Stimulated activated CD4-positive, alpha-beta T cell treated with anti-CD3 and anti-CD28 coated beads, Interleukin-1b, Interleukin-23, amount 100 ng/mL, for 24 hours (primary cell): ENCODE data around the gene ALPI.
"Not testable (repeated sequence)": the region's sequence is repeated elsewhere in the genome, so short reads cannot be mapped to it uniquely, and the experiment has no call there.

Source experiments
- DNase-seq, 4 experiments: peaks; one replicate each; pipeline ENCODE4 v3.0.0-alpha.2; 2020; ENCODE audit warnings: low read depth in 4 of 4, low spot score in 1 of 4

Gene ALPI

DNA sequence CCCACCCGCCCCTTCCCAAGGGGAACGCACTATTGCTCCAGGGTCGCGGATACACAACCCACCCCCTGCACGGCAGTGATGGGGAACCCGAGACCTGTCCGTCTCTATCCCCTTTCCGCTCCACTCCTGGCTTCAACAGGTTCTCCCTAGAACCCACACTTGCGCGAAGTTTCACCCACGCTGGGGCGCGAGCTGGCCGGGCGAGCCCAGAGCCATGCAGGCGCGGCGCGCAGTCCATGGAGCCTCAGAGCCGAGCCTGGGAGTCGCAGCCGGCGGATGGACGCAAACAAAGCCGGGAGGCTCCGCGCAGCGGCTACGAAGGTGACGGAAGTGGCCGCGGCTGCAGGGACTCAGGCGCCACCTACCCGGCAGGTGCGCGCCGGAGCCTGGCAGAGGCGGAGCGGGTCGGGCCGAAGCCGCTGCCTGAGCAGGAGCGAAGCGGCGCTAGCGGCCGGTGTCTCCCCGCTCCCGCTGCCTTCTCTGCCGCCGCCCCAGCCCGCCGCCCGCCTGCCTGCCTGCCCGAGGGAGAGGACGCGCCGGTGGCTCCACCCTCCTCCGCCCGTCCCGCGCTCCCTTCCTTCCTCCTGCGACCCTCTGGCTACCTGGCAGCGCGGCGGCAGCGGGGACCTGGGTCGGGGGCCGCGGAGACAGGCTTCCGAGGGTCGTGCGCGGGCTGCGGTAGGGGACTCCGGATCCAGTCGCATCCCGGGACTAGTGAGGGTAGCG, 35.3 kb upstream of the ALPI start:
- no peak for DNase-seq

DNA sequence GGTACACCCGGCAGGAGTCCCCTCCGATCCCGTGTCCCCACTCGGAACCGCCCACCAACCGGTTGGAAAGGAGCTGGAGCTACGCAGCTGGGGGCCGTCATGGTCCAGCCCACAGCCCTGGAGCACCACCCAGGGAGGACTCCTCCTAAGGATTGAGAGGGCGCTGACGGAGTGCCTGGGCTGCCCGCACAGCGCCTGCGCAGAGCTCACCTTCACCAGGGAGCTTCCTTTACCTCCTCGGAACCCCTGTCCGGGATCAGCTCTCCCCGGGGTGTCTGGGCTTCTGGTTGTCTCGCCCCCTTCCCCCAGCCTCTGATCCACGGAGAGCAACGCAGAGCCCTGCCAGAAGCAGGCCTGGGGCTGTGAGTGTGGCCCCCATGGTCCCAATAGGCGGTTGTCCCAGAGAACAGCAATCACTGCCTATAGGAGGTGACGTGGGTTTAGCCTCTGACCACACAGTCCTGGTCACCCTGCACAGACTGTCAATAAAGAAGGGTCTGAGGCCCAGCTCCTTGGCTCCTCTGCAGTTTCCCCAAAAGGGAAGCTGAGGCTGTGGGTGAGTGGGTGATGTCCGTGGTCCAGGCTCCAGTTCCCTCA, 34.7 kb upstream of the ALPI start:
- DNase-seq = no peak

DNA sequence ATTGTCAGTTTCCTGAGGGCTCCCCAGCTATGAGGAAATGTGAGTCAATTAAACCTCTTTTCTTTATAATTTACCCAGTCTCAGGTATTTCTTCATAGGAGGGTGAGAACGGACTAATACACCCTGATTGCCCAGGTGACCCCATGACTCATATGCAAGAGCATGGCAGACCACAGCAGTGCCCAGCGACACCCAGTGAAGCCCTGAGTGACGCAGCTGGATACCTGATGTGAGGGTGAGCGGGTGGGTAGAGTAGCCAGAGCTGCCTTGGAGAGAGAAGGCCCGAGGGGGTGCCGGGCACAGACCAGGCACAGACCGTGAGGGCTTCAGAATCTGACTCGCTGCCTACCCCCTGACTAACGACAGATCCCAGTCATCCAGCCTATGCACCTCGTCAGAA, 33.9 kb upstream of the ALPI start:
- no peak for DNase-seq

DNA sequence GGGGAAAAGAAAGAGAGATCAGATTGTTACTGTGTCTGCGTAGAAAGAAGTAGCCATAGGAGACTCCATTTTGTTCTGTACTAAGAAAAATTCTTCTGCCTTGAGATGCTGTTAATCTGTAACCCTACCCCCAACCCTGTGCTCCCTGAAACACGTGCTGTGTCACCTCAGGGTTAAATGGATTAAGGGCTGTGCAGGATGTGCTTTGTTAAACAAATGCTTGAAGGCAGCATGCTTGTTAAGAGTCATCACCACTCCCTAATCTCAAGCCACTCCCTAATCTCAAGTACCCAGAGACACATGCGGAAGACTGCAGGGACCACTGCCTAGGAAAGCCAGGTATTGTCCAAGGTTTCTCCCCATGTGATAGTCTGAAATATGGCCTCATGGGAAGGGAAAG, 33.0 kb upstream of the ALPI start:
- DNase-seq = not testable (repeated sequence)

DNA sequence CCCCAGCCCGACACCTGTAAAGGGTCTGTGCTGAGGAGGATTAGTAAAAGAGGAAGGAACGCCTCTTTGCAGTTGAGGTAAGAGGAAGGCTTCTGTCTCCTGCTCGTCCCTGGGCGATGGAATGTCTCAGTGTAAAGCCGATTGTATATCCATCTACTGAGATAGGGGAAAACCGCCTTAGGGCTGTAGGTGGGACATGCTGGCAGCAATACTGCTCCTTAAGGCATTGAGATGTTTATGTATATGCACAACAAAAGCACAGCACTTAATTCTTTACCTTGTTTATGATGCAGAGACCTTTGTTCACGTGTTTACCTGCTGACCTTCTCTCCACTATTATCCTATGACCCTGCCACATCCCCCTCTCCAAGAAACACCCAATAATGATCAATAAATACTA, 32.5 kb upstream of the ALPI start:
- not testable (repeated sequence) for DNase-seq

- no peak for DNase-seq
Observed at GRCh38 chr2:232431705-232432590, 24.0 kb upstream of the ALPI start.

GRCh38 chr2:232432598-232433184, 23.3 kb upstream of the ALPI start:
- no peak for DNase-seq

DNA sequence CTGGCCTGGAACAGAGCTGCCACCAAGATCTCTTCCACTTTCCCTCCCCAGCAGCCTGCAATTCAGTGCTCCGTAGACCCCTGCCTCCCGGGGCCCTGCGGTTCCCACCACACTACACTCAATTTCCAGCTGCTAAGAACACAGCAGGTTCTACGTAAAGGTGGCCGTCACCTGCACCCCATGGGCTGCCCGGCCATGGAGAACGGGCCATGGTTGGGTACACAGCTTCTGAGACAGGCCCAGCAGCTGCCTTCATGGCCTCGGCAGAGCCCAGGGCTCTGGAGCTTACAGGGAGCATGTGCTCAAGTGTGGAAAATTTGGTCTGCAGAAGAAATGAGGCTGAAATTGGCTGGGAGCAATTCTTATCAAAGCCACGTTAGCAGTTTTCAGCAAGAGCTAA, 22.3 kb upstream of the ALPI start:
- DNase-seq = not testable (repeated sequence)

DNA sequence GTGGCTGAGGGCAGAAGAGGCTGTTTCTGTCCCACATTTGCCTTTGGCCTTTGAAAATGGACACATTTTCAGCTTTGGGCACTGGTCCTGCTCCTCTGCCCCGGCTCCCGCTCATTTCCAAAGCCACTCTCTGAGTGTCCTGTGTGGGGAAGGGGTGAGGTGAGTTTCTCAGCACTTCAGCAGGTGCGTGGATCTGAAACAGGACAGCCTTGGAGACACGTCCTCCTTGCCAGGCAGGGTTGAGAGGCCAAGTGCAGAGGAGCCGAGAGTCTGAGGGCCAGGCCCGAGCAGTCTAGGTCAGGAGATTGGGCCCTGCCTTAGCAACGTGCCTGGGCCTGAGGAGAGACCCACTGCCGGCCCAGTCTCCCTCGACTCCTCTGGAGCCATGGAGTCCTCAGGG, 21.9 kb upstream of the ALPI start:
- no peak for DNase-seq

GRCh38 chr2:232434563-232435374, 21.2 kb upstream of the ALPI start:
- no peak for DNase-seq

GRCh38 chr2:232435375-232435648, 20.6 kb upstream of the ALPI start:
- DNase-seq = no peak

- DNase-seq = no peak
Observed at GRCh38 chr2:232435805-232436204, 20.1 kb upstream of the ALPI start.

DNA sequence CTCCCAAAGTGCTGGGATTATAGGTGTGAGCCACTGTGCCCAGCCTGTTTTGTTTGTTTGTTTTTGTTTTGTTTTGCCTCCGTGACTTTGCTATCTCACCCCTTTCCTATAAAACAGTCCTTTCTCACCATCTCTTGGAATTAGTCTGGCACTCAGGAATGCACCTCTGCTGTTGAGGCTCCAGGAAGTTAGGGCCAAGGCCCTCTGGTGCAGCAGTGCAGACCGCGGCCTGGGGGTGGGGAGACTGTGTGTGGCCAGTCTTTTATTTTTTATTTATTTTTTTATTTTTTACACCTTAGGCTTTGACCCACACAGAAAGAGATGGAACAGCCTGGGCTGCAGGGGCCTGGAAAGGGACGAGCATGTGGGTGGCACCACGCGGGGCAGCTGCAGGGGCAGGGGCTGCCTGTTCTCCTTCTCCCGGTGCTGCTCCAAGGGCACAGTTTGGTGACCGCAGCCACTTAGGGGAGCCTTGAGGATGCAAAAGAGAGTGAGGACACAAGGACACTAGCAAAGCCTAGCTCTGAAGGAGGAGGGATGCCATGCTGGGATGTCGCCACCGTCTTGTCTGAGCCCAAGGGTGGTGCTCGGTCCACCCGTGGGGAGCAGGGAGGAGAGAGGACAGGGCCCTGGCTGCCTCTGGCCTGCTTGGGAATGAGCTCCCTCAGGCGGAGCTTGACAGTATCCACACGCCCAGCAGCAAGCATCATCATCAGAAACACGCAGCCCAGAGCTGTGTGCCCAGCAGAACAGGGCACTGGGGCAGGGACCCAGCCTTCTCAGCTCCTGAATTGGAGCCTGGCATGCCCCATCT, 19.4 kb upstream of the ALPI start:
- DNase-seq = no peak

GRCh38 chr2:232437195-232437571, 18.8 kb upstream of the ALPI start:
- DNase-seq = no peak

DNA sequence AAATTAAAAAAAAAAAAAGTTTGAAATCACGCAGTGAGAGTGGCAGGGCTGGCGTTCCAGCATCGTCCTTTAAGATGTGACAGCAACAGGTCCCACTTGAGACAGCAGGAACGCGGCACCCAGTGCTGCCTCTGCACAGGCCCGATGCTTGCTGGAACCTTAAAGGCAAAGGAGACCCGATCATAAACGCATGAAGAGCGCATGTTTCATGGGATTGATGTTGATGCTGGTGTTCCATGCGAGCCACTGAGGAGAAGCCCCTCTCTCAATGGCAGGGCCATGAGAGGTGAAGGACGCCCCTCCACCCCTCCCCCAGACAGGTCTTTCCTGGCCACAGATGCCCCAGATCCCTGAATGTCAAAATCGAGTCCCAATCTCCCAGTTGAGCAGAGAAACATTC, 17.9 kb upstream of the ALPI start:
- no peak for DNase-seq

DNA sequence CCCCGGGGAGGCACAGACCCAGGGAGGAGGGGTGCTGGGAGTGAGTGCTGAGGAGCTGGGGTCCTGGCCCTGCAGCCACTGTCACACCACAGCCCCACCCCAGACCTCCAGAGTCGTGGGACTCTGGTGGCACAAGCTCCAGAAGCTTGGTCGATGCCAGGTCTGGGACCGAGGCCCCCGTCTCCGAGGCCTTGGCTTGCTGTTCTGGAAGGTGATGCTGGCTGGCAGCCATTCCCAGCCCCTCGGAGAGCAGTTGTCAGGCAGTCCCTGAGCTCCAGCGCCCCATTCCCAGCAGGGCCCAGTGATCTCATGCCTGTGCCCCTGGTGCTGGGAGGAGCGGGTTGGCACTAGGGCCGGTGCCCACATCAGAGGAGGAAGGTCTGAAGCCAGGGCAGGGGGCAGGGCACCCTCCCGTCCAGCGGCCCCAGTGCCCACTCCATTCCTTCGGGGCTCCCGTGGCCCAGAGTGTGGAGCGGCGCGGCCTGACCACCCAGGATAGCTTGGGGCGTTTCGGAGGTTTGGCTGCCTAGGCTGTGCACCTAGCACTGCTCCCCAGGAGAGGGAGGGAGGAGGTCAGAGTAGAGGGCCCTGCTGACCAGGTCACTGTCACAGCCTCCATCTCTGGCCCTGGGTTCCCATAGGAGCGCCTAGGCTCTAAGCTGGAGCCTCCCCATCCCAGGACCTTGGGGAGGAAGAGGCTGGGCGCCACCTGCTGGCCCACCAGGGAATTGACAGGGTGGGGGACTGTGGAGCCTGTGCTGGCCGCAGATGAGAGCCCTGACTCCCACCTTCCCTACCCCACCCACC, 16.8 kb upstream of the ALPI start:
- peak in 1 of 4 experiments; percentile 42 for DNase-seq

DNA sequence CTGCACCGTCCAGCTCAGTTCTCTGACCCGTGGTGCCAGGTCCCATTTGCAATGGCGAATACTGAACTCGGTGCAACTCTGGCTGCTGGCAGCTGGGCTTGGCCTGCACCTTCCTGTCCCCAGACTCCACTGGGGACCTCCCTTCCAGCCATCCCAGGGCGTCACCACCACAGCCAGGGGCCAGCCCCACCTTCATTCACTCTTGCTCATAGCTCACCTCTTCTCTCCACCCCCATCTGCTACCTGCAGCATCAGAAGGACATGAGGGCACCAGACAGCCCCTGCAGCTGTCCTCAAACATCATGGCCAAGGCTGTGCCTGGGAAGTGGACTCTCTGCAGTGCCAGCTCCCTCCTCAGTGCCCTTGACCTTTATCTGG, 16.2 kb upstream of the ALPI start:
- no peak for DNase-seq

DNA sequence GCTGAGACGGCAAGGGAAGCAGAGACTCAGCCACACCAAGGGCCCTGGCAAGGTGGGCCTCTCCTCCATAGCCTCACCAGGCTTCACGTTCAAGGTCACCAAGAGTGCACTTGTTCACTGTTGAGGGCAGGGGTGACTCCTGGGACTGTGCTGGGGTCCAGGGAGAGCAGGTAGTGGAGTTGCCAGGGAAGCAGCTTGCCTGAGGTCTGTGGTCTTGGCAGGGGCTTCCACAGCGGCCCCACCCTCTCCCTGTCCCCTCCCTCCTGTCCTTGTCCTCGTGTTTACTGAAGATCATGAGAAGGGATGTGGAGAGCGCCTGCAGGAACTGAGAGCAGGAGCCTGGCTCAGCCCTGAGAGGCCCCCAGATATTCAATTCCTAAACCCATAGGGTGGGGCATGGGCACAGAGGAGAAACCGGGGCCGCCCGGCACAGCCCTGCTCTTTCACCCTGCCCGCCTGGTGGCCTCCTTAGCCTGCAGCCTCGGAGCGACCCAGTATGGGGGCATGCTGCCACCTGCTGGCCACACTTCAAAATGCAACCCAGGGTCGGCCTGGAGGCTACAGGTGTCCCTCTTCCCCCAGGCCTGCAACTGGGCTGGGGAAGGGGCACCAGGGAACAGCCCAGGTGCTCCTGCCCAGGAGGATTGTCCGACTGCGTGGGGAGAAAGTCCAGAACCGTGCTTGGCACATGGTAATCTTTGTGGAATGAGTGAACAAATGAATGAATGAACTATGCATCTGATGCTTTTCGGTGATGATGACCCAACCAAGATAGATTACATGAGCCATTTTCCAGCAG, 15.5 kb upstream of the ALPI start:
- peak; percentile 78 to 94 (median 83) for DNase-seq
